Tibial nerve (tissue), 4 donors: ENCODE measurements around the gene NDUFS4. TPM values are rescaled to one million over a fixed set of nuclear protein-coding genes. Genes with fewer than 3 reads are reported as not detected.

Experiments used
- DNase-seq, 2 donors: peaks; one replicate each; pipeline ENCODE4 v3.0.0-alpha.2; 2019; ENCODE audit warnings: low spot score in 2 of 2
- H3K27ac ChIP-seq, 4 donors: fragments of 200-600 bp; sonication (generic) in 3 of 4; one replicate each; pipeline ENCODE4 v1.5.1; 2017 to 2019; ENCODE audit warnings: mild to moderate bottlenecking in 1 of 4
- H3K27me3 ChIP-seq, 2 donors: fragments of 200-600 bp; sonication (generic) in 1 of 2; one replicate each; pipeline versions ENCODE4 v1.5.1 to v1.6.0; 2017 to 2019
- H3K36me3 ChIP-seq, 3 donors: fragments of 200-600 bp; sonication (generic); one replicate each; pipeline ENCODE4 v1.5.1; 2018 to 2019
- H3K4me1 ChIP-seq, 4 donors: fragments of 200-600 bp; sonication (generic) in 3 of 4; one replicate each; pipeline ENCODE4 v1.5.1; 2017 to 2019
- H3K4me3 ChIP-seq, 4 donors: fragments of 200-600 bp; sonication (generic) in 3 of 4; one replicate each; pipeline ENCODE4 v1.5.1; 2017 to 2019; ENCODE audit warnings: mild to moderate bottlenecking in 1 of 4, moderate library complexity in 1 of 4
- H3K9me3 ChIP-seq, 4 donors: fragments of 200-600 bp; sonication (generic) in 3 of 4; one replicate each; pipeline ENCODE4 v1.5.1; 2017 to 2019
- CTCF ChIP-seq, 5 experiments: fragments of 200-600 bp in 3 of 5; fragments of 450-650 bp in 2 of 5; sonication (generic) in 3 of 5; IDR thresholded peaks; one replicate each; pipeline ENCODE4 v1.5.1; 2016 to 2019; ENCODE audit warnings: antibody characterized with exemption in 5 of 5, mild to moderate bottlenecking in 3 of 5, moderate library complexity in 2 of 5
- EP300 ChIP-seq, 2 donors: sonication (generic); formaldehyde crosslinking; IDR thresholded peaks; one replicate each; pipeline ENCODE4 v1.6.1; 2017; ENCODE audit warnings: antibody characterized with exemption in 2 of 2, mild to moderate bottlenecking in 1 of 2
- POLR2A ChIP-seq, 2 donors: fragments of 450-650 bp; IDR thresholded peaks; one replicate each; pipeline ENCODE4 v1.6.1; 2017; ENCODE audit warnings: antibody characterized with exemption in 2 of 2, mild to moderate bottlenecking in 2 of 2, moderate library complexity in 2 of 2
- WGBS, 2 donors: methylation state at CpG; one replicate each; pipeline ENCODE4 v1.1.5; 2018; 5-methylcytosine and 5-hydroxymethylcytosine counted together
- total RNA-seq, 4 donors: library from RNA; depleted of rRNA; stranded (reverse); fragments of >200 nt; gene quantifications; one replicate each; pipeline ENCODE4 v1.1.0, GENCODE V29; 2016

Gene NDUFS4
- total RNA-seq, 4 donors from 2014 or later: 46.3 to 85.9 (median 67.7) TPM

- no peaks in the 10 kb centered on the region for H3K4me1 ChIP-seq
- whole genome bisulfite sequencing, 2 donors: 91 to 94% methylated on average over 2 of the region's 2 CpGs
- H3K36me3 ChIP-seq: peaks cover 0 to 43% (median 3%) of the 10 kb centered on the region in 3 donors
- no peak for DNase-seq
- no peak overlapping the region for H3K4me3 ChIP-seq
- H3K9me3 ChIP-seq: peaks cover 0 to 9% (median 2%) of the 10 kb centered on the region in 4 donors
- TF ChIP-seq CTCF (IDR thresholded peaks at IDR 0.05) (no peak), EP300 (IDR thresholded peaks at IDR 0.05) (no peak), POLR2A (IDR thresholded peaks at IDR 0.05) (no peak)
- no peaks in the 10 kb centered on the region for H3K27me3 ChIP-seq
- H3K27ac ChIP-seq: no peak overlapping the region
Observed at GRCh38 chr5:53667621-53668020, 107.2 kb downstream of the NDUFS4 start.

GRCh38 chr5:53671447-53671846 is 111.0 kb downstream of the NDUFS4 start:
- Histone ChIP-seq H3K36me3 (peaks cover 0 to 18% (median 0%) of the 10 kb centered on the region in 3 donors), H3K4me3 (no peak overlapping the region), H3K27ac (no peak overlapping the region), H3K4me1 (no peaks in the 10 kb centered on the region), H3K9me3 (no peaks in the 10 kb centered on the region), H3K27me3 (no peaks in the 10 kb centered on the region)
- 67% methylated on average over 3 of the region's 3 CpGs for WGBS, 2 donors
- no peak for DNase-seq
- TF ChIP-seq CTCF (IDR thresholded peaks at IDR 0.05) (no peak), EP300 (IDR thresholded peaks at IDR 0.05) (no peak), POLR2A (IDR thresholded peaks at IDR 0.05) (no peak)

- TF ChIP-seq EP300 (IDR thresholded peaks at IDR 0.05) (no peak), POLR2A (IDR thresholded peaks at IDR 0.05) (no peak), CTCF (IDR thresholded peaks at IDR 0.05) (no peak)
- no peak overlapping the region for H3K4me3 ChIP-seq
- H3K4me1 ChIP-seq: no peaks in the 10 kb centered on the region
- no peak overlapping the region for H3K27ac ChIP-seq
- 77 to 93% methylated on average over 1 of the region's 1 CpG for WGBS, 2 donors
- H3K36me3 ChIP-seq: peaks cover 0 to 5% (median 0%) of the 10 kb centered on the region in 3 donors
- no peaks in the 10 kb centered on the region for H3K9me3 ChIP-seq
- no peak for DNase-seq
- H3K27me3 ChIP-seq: no peaks in the 10 kb centered on the region
Observed at GRCh38 chr5:53674121-53674520, 113.7 kb downstream of the NDUFS4 start.

- no peaks in the 10 kb centered on the region for H3K27me3 ChIP-seq
- WGBS, 2 donors: 90 to 93% methylated on average over 3 of the region's 3 CpGs
- no peak for TF ChIP-seq CTCF (IDR thresholded peaks at IDR 0.05)
- no peak for TF ChIP-seq POLR2A (IDR thresholded peaks at IDR 0.05)
- no peak for TF ChIP-seq EP300 (IDR thresholded peaks at IDR 0.05)
- DNase-seq: no peak
- H3K4me1 ChIP-seq: no peaks in the 10 kb centered on the region
- peaks cover 0 to 4% (median 0%) of the 10 kb centered on the region in 4 donors for H3K9me3 ChIP-seq
- H3K4me3 ChIP-seq: no peak overlapping the region
- H3K27ac ChIP-seq: no peak overlapping the region
- H3K36me3 ChIP-seq: peaks cover 0 to 20% (median 0%) of the 10 kb centered on the region in 3 donors
Observed at GRCh38 chr5:53677632-53678031, 117.2 kb downstream of the NDUFS4 start.

- DNase-seq: no peak
- no peak overlapping the region for H3K27ac ChIP-seq
- peaks cover 0 to 4% (median 2%) of the 10 kb centered on the region in 4 donors for H3K9me3 ChIP-seq
- TF ChIP-seq CTCF (IDR thresholded peaks at IDR 0.05) (no peak), EP300 (IDR thresholded peaks at IDR 0.05) (no peak), POLR2A (IDR thresholded peaks at IDR 0.05) (no peak)
- peaks cover 0 to 32% (median 0%) of the 10 kb centered on the region in 3 donors for H3K36me3 ChIP-seq
- no peaks in the 10 kb centered on the region for H3K4me1 ChIP-seq
- no peak overlapping the region for H3K4me3 ChIP-seq
- H3K27me3 ChIP-seq: no peaks in the 10 kb centered on the region
- 75 to 81% methylated on average over 3 of the region's 3 CpGs for WGBS, 2 donors
Observed at GRCh38 chr5:53678981-53679660, 118.7 kb downstream of the NDUFS4 start.
